Neural cell (in vitro differentiated cells): ENCODE measurements around the gene LPIN2. TPM values are rescaled to one million over a fixed set of nuclear protein-coding genes. Genes with fewer than 3 reads are reported as not detected.

ENCODE experiments used
- H2AFZ ChIP-seq: fragments of 200-600, 300-800 bp; sonication (generic), shearing (Covaris generic); 2 replicates; pipeline ENCODE4 v1.6.0; 2014; ENCODE audit warnings: low read depth, mild to moderate bottlenecking, antibody characterized with exemption, low read length, moderate library complexity
- H3F3A ChIP-seq: fragments of 200-600 bp; shearing (Covaris generic); 2 replicates; pipeline ENCODE4 v1.6.1; 2016; ENCODE audit warnings: mild to moderate bottlenecking, moderate library complexity, mixed read lengths, antibody characterized with exemption, low read length; ENCODE audit not compliant: insufficient read depth, poor library complexity, severe bottlenecking
- H3K27ac ChIP-seq: fragments of 200-600, 300-800 bp; sonication (generic), shearing (Covaris generic); 2 replicates; pipeline ENCODE4 v1.5.1; 2014; ENCODE audit warnings: mild to moderate bottlenecking, low read length, moderate library complexity
- H3K27me3 ChIP-seq: fragments of 300-800, 200-600 bp; sonication (generic), shearing (Covaris generic); 2 replicates; pipeline ENCODE4 v1.6.0; 2014; ENCODE audit warnings: mild to moderate bottlenecking, low read depth, low read length, moderate library complexity; ENCODE audit not compliant: insufficient read depth
- H3K36me3 ChIP-seq: fragments of 300-800, 200-600 bp; sonication (generic), shearing (Covaris generic); 2 replicates; pipeline ENCODE4 v1.5.1; 2014; ENCODE audit warnings: mild to moderate bottlenecking, antibody characterized with exemption, low read length, moderate library complexity; ENCODE audit not compliant: insufficient read depth
- H3K4me2 ChIP-seq: fragments of 300-800, 200-600 bp; sonication (generic), shearing (Covaris generic); 2 replicates; pipeline ENCODE4 v1.6.0; 2014; ENCODE audit warnings: mild to moderate bottlenecking, low read length
- H3K4me3 ChIP-seq: fragments of 300-800, 200-600 bp; sonication (generic), shearing (Covaris generic); 2 replicates; pipeline ENCODE4 v1.5.1; 2014; ENCODE audit warnings: mild to moderate bottlenecking, low read length, moderate library complexity
- H3K79me2 ChIP-seq: fragments of 200-600 bp; shearing (Covaris generic); replicated peaks from 2 replicates; pipeline ENCODE4 v1.6.0; 2014; ENCODE audit warnings: mild to moderate bottlenecking, low read length, moderate library complexity; ENCODE audit not compliant: insufficient read depth
- H3K9ac ChIP-seq: fragments of 300-800, 200-600 bp; sonication (generic), shearing (Covaris generic); 2 replicates; pipeline ENCODE4 v1.6.1; 2016; ENCODE audit warnings: mild to moderate bottlenecking, low read length, mixed read lengths
- H3K9me2 ChIP-seq: fragments of 200-600 bp; shearing (Covaris generic); 2 replicates; pipeline ENCODE4 v1.6.1; 2016; ENCODE audit warnings: mild to moderate bottlenecking, low read length, mixed read lengths; ENCODE audit not compliant: insufficient read depth
- H3K9me3 ChIP-seq: fragments of 200-600, 300-800 bp; sonication (generic), shearing (Covaris generic); 2 replicates; pipeline ENCODE4 v1.6.1; 2016; ENCODE audit warnings: mild to moderate bottlenecking, mixed run types, low read length, moderate library complexity, mixed read lengths
- H4K20me1 ChIP-seq: fragments of 200-600 bp; shearing (Covaris generic); 2 replicates; pipeline ENCODE4 v1.6.1; 2016; ENCODE audit warnings: mild to moderate bottlenecking, mixed run types; ENCODE audit not compliant: insufficient read depth
- CTCF ChIP-seq: fragments of 450-650 bp; IDR thresholded peaks from 2 replicates; pipeline ENCODE4 v1.5.1; 2014; ENCODE audit warnings: antibody characterized with exemption, mild to moderate bottlenecking, moderate library complexity; ENCODE audit not compliant: poor library complexity, severe bottlenecking
- EP300 ChIP-seq: fragments of 450-650 bp; conservative IDR thresholded peaks from 2 replicates; pipeline ENCODE4 v1.6.1; 2014; ENCODE audit warnings: antibody characterized with exemption, mild to moderate bottlenecking, moderate library complexity; ENCODE audit not compliant: poor library complexity, severe bottlenecking
- EZH2 ChIP-seq: fragments of 200-600, 300-800 bp; shearing (Covaris generic), sonication (generic); IDR thresholded peaks from 2 replicates; pipeline ENCODE4 v1.6.1; 2014; ENCODE audit warnings: antibody characterized with exemption, low read length, borderline replicate concordance, mild to moderate bottlenecking; ENCODE audit not compliant: insufficient read depth, poor library complexity, severe bottlenecking
- MXI1 ChIP-seq: fragments of 450-650 bp; conservative IDR thresholded peaks from 2 replicates; pipeline ENCODE4 v1.6.1; 2014; ENCODE audit warnings: antibody characterized with exemption, mild to moderate bottlenecking; ENCODE audit not compliant: poor library complexity, severe bottlenecking
- POLR2AphosphoS5 ChIP-seq: IDR thresholded peaks from 2 replicates; pipeline ENCODE4 v1.6.1; 2012
- RAD21 ChIP-seq: fragments of 450-650 bp; conservative IDR thresholded peaks from 2 replicates; pipeline ENCODE4 v1.6.1; 2014; ENCODE audit warnings: antibody characterized with exemption, mild to moderate bottlenecking, moderate library complexity
- REST ChIP-seq: IDR thresholded peaks from 2 replicates; pipeline ENCODE4 v1.6.1; 2012; ENCODE audit warnings: borderline replicate concordance
- SMC3 ChIP-seq: fragments of 450-650 bp; conservative IDR thresholded peaks from 2 replicates; pipeline ENCODE4 v1.6.1; 2014; ENCODE audit warnings: antibody characterized with exemption, mild to moderate bottlenecking, moderate library complexity; ENCODE audit not compliant: poor library complexity
- TAF1 ChIP-seq: IDR thresholded peaks from 2 replicates; pipeline ENCODE4 v1.6.1; 2012; ENCODE audit warnings: low read depth
- polyA plus RNA-seq: library from polyadenylated mRNA; depleted of rRNA; stranded (reverse); fragments of >200 nt; gene quantifications from 2 replicates; pipeline ENCODE4 v1.2.3, GENCODE V29; 2014

The LPIN2 gene
- polyA plus RNA-seq, 1 donor from 2014 or later: 14.4 TPM

GRCh38 chr18:3014503-3015203, 1.7 kb upstream of the LPIN2 start:
- H3K36me3 ChIP-seq: no peaks in the 10 kb centered on the region
- no peaks in the 10 kb centered on the region for H4K20me1 ChIP-seq
- H3K9me2 ChIP-seq: no peaks in the 10 kb centered on the region
- no peak overlapping the region for H3K4me3 ChIP-seq
- H3F3A ChIP-seq: no peaks in the 10 kb centered on the region
- no peak overlapping the region for H3K27ac ChIP-seq
- no peaks in the 10 kb centered on the region for H3K27me3 ChIP-seq
- peaks cover 11% of the 10 kb centered on the region for H3K79me2 ChIP-seq
- H2AFZ ChIP-seq: no peak overlapping the region
- no peak for TF ChIP-seq CTCF
- no peak for TF ChIP-seq EZH2
- no peak for TF ChIP-seq POLR2AphosphoS5
- TF ChIP-seq TAF1: no peak
- no peak for TF ChIP-seq RAD21
- no peak for TF ChIP-seq MXI1
- TF ChIP-seq REST: no peak
- TF ChIP-seq EP300: no peak
- no peak for TF ChIP-seq SMC3
- H3K9ac ChIP-seq: no peak overlapping the region
- H3K9me3 ChIP-seq: no peaks in the 10 kb centered on the region
- no peak overlapping the region for H3K4me2 ChIP-seq

- peak overlapping the region; percentile 34 for H3K27ac ChIP-seq
- H4K20me1 ChIP-seq: no peaks in the 10 kb centered on the region
- H3K4me2 ChIP-seq: peak overlapping the region; percentile 36
- no peaks in the 10 kb centered on the region for H3K36me3 ChIP-seq
- H3K9me3 ChIP-seq: no peaks in the 10 kb centered on the region
- peak overlapping the region; percentile 80 for H3K4me3 ChIP-seq
- no peaks in the 10 kb centered on the region for H3K9me2 ChIP-seq
- no peaks in the 10 kb centered on the region for H3K27me3 ChIP-seq
- H3K79me2 ChIP-seq: peaks cover 11% of the 10 kb centered on the region
- H3K9ac ChIP-seq: peak overlapping the region; percentile 69
- no peaks in the 10 kb centered on the region for H3F3A ChIP-seq
- peak; percentile 3 for TF ChIP-seq POLR2AphosphoS5
- no peak for TF ChIP-seq TAF1
- TF ChIP-seq REST: peak; percentile 13
- no peak for TF ChIP-seq RAD21
- TF ChIP-seq EZH2: no peak
- no peak for TF ChIP-seq CTCF
- TF ChIP-seq MXI1: peak; percentile 47
- peak overlapping the region; percentile 21 for H2AFZ ChIP-seq
These were observed 564 bp downstream of the LPIN2 start for GRCh38 chr18:3012136-3013023.
